GM12878 (cell line): ENCODE data around the gene COASY. TPM values are rescaled to one million over a fixed set of nuclear protein-coding genes. Genes with fewer than 3 reads are reported as not detected.

Experiments
- ATF7 ChIP-seq: fragments of 450-650 bp; IDR thresholded peaks from 2 replicates; pipeline ENCODE4 v1.6.1; 2016; ENCODE audit warnings: low read depth, mild to moderate bottlenecking
- CBFB ChIP-seq: IDR thresholded peaks from 2 replicates; pipeline ENCODE4 v1.6.1; 2016; ENCODE audit warnings: antibody characterized with exemption, low read depth
- CEBPZ ChIP-seq: fragments of 150-350 bp; IDR thresholded peaks from 2 replicates; pipeline ENCODE4 v1.6.1; 2016; ENCODE audit warnings: low read depth, low read length
- E2F4 ChIP-seq: IDR thresholded peaks from 2 replicates; pipeline ENCODE4 v1.6.1; 2012; ENCODE audit warnings: low read depth, low read length, improper control_type of control experiment
- EED ChIP-seq: sonication (generic); IDR thresholded peaks from 2 replicates; pipeline ENCODE4 v1.6.1; 2016; ENCODE audit warnings: antibody characterized with exemption, low read depth
- GABPA ChIP-seq: IDR thresholded peaks from 2 replicates; pipeline ENCODE4 v1.6.1; 2014; ENCODE audit warnings: antibody characterized with exemption, low read depth, mild to moderate bottlenecking, inconsistent platforms
- HDAC6 ChIP-seq: fragments of 200-600 bp; sonication (generic); IDR thresholded peaks from one replicate; pipeline ENCODE4 v1.8.0; 2017; ENCODE audit warnings: antibody characterized with exemption; ENCODE audit not compliant: unreplicated experiment
- KDM1A ChIP-seq: fragments of 200-600 bp; sonication (generic); IDR thresholded peaks from 2 replicates; pipeline ENCODE4 v1.6.1; 2016; ENCODE audit warnings: borderline replicate concordance
- NFIC ChIP-seq: IDR thresholded peaks from 2 replicates; pipeline ENCODE4 v1.6.1; 2012; ENCODE audit warnings: low read depth, mild to moderate bottlenecking, inconsistent platforms, low read length, moderate library complexity
- PAX5 ChIP-seq: IDR thresholded peaks from 2 replicates; pipeline ENCODE4 v1.6.1; 2011; ENCODE audit warnings: low read depth, low read length, borderline replicate concordance
- PAX8 ChIP-seq: fragments of 450-650 bp; IDR thresholded peaks from 2 replicates; pipeline ENCODE4 v1.6.1; 2017; ENCODE audit warnings: mild to moderate bottlenecking, moderate library complexity
- POU2F2 ChIP-seq: IDR thresholded peaks from 3 replicates; pipeline ENCODE4 v1.6.1; 2011; ENCODE audit warnings: low read depth, mild to moderate bottlenecking, low read length, borderline replicate concordance
- SKIL ChIP-seq: fragments of 450-650 bp; IDR thresholded peaks from 2 replicates; pipeline ENCODE4 v1.6.1; 2017; ENCODE audit warnings: mild to moderate bottlenecking, low read depth, inconsistent platforms; ENCODE audit not compliant: poor library complexity, severe bottlenecking
- STAT3 ChIP-seq: IDR thresholded peaks from 2 replicates; pipeline ENCODE4 v1.6.1; 2011; ENCODE audit warnings: low read depth, low read length, improper control_type of control experiment
- USF2 ChIP-seq: IDR thresholded peaks from 2 replicates; pipeline ENCODE4 v1.6.1; 2011; ENCODE audit warnings: low read depth, low read length, improper control_type of control experiment, borderline replicate concordance
- ZBTB11 ChIP-seq: fragments of 450-650 bp; formaldehyde crosslinking; IDR thresholded peaks from 2 replicates; pipeline ENCODE4 v1.5.0; 2022; ENCODE audit warnings: mild to moderate bottlenecking, missing genetic modification characterization
- ZNF207 ChIP-seq: fragments of 450-650 bp; IDR thresholded peaks from 2 replicates; pipeline ENCODE4 v1.6.1; 2014; ENCODE audit warnings: antibody characterized with exemption, mild to moderate bottlenecking, borderline replicate concordance
- ZNF24 ChIP-seq: fragments of 450-650 bp; IDR thresholded peaks from 2 replicates; pipeline ENCODE4 v1.6.1; 2017; ENCODE audit warnings: antibody characterized with exemption, mild to moderate bottlenecking
- ZZZ3 ChIP-seq: IDR thresholded peaks from 2 replicates; pipeline ENCODE4 v1.6.1; 2011; ENCODE audit warnings: low read depth; ENCODE audit not compliant: control insufficient read depth, insufficient read length
- polyA plus RNA-seq, 11 experiments: library from polyadenylated mRNA; depleted of rRNA in 4 of 11; unstranded in 6 of 11; stranded (reverse) in 5 of 11; fragments of >200 nt; fragmentation: Nextera tagmentation in 4 of 11; fragmentation: Illumina TruSeq in 1 of 11; extraction: Ambion mirVana in 4 of 11; extraction: Trizol in 1 of 11; gene quantifications; 1 replicate in 1 of 11; 2 replicates in 10 of 11; pipeline versions ENCODE4 v1.2.1 to v1.2.3, GENCODE V29; 2011 to 2016; ENCODE audit warnings: inconsistent platforms in 2 of 11, missing spikeins in 2 of 11, low read depth in 1 of 11
- total RNA-seq, 4 experiments: library from RNA; depleted of rRNA in 3 of 4; stranded (reverse); fragments of >200 nt in 3 of 4; fragmentation: Illumina TruSeq in 1 of 4; extraction: Trizol in 1 of 4; gene quantifications; 2 replicates each; pipeline versions ENCODE4 v1.2.1 to v1.2.3, GENCODE V29; 2013 to 2021

COASY gene
- total and polyA plus RNA-seq, 10 of the 15 experiments (the other 5 are each of a cell fraction or from before 2014, with no cell fraction given), result 18.6 to 93.9 (median 43.2) TPM

GRCh38 chr17:42536048-42536371 lies 25.9 kb upstream of the COASY start, which contains the start of gene NAGLU (continued):
- TF ChIP-seq ZBTB11 (no peak), ZZZ3 (no peak), E2F4 (no peak), ZNF207 (no peak; the same call in 1 of the 2 replicates), GABPA (no peak), SKIL (no peak), PAX8 (no peak), POU2F2 (peak; percentile 75; the same call in 2 of the 3 replicates), ZNF24 (no peak), EED (0 out of 2 replicates have a peak, but pooled peaks have one; percentile 38), CEBPZ (no peak), STAT3 (no peak), KDM1A (no peak), ATF7 (no peak), USF2 (peak; percentile 90), CBFB (peak; percentile 80), PAX5 (peak; percentile 58; the same call in 1 of the 2 replicates), HDAC6 (no peak), NFIC (no peak)
